Heart right ventricle (tissue), 16 donors: ENCODE results near the gene BPGM. TPM values are rescaled to one million over a fixed set of nuclear protein-coding genes. Genes with fewer than 3 reads are reported as not detected.

Source experiments
- ATAC-seq, 8 donors: fragments of 200-7000 bp; cut with Tn5 transposase; one replicate each; pipeline ENCODE4 v1.9.1; 2020; ENCODE audit warnings: mild to moderate bottlenecking in 8 of 8, moderate library complexity in 8 of 8, moderate number of reproducible peaks in 1 of 8
- DNase-seq, 2 donors: peaks; one replicate each; pipeline ENCODE4 v3.0.0-alpha.2; 2020
- H3K27ac ChIP-seq, 10 donors: fragments of 200-600 bp; sonication (generic) in 2 of 10; one replicate each; pipeline versions ENCODE4 v1.5.0 to v1.8.0; 2020 to 2022; ENCODE audit warnings: mild to moderate bottlenecking in 3 of 10
- H3K27me3 ChIP-seq, 7 donors: fragments of 200-600 bp; one replicate each; pipeline ENCODE4 v1.8.0; 2021 to 2022; ENCODE audit warnings: mild to moderate bottlenecking in 2 of 7
- H3K36me3 ChIP-seq, 9 donors: fragments of 200-600 bp; sonication (generic) in 1 of 9; one replicate each; pipeline versions ENCODE4 v1.5.0 to v1.8.0; 2020 to 2022; ENCODE audit warnings: mild to moderate bottlenecking in 2 of 9
- H3K4me1 ChIP-seq, 9 donors: fragments of 200-600 bp; sonication (generic) in 1 of 9; one replicate each; pipeline versions ENCODE4 v1.5.0 to v1.8.0; 2020 to 2022; ENCODE audit warnings: mild to moderate bottlenecking in 4 of 9
- H3K4me3 ChIP-seq, 10 donors: fragments of 200-600 bp; sonication (generic) in 2 of 10; one replicate each; pipeline versions ENCODE4 v1.5.0 to v1.8.0; 2020 to 2022; ENCODE audit warnings: mild to moderate bottlenecking in 7 of 10, moderate library complexity in 2 of 10
- H3K9me3 ChIP-seq, 11 donors: fragments of 200-600 bp in 10 of 11; sonication (generic) in 2 of 11; one replicate each; pipeline versions ENCODE4 v1.5.0 to v1.8.0; 2013 to 2022; ENCODE audit warnings: mild to moderate bottlenecking in 2 of 11, control low read depth in 1 of 11, moderate library complexity in 1 of 11
- CTCF ChIP-seq, 9 donors: fragments of 200-600 bp; sonication (generic) in 2 of 9; IDR thresholded peaks; one replicate each; pipeline versions ENCODE4 v1.5.0 to v1.8.0; 2021 to 2022; ENCODE audit warnings: antibody characterized with exemption in 9 of 9, mild to moderate bottlenecking in 5 of 9, moderate library complexity in 1 of 9
- WGBS, 2 donors: extraction: QIAGEN DNeasy Blood & Tissue Kit; methylation state at CpG; one replicate each; pipeline ENCODE4 v1.1.7; 2013; ENCODE audit warnings: inconsistent platforms in 1 of 2; 5-methylcytosine and 5-hydroxymethylcytosine counted together
- intact Hi-C, 10 donors: fragments of 100-400 bp; cut with DNase I; formaldehyde crosslinking; loops; one replicate each; pipeline versions ENCODE4 v1.11.1 to v1.14.2; 2022
- polyA plus RNA-seq, 2 donors: library from polyadenylated mRNA; stranded (reverse); fragments of 200-250 nt; gene quantifications; one replicate each; pipeline ENCODE4 v1.2.3, GENCODE V29; 2013
- total RNA-seq, 10 donors: library from RNA; stranded (reverse); fragmentation: NEBNext Ultra II Directional in 3 of 10; extraction: Animal tissue kit (Norgen Biotek cat#: 25700) in 3 of 10; gene quantifications; one replicate each; pipeline versions ENCODE4 v1.2.1 to v1.2.4, GENCODE V29; 2021 to 2023
- donor health status: Arrhythmogenic right ventricular cardiomyopathy.
- donor health status: ischemic (EF 13 %, LVEDD 7.1; RV severe dilation, severe dysfunction).
- donor health status: healthy with polysubstance abuse.
- donor health status: DM: no; HTN: yes; CAD: no.
- donor health status: DM: no; HTN: no; CAD: no.
- donor health status: ischemic (EF 25% LVEDD 6.9; RV normal size, moderate dysfunction).
- donor health status: ischemic (EF 25% LVEDD 5.7; RV mildly dilated, moderate dysfunction).
- donor health status: healthy.
- donor health status: DM: yes; HTN: yes; CAD: no.
- donor health status: Ischemic cardiomyopathy.
- donor health status: ischemic (EF 35%, LVEDD 5.7; RV mildly dilated, moderate dysfunction).
- donor health status: nonischemic (EF 11% LVEDD 7.7; RV severe dilation, severe dysfunction).
- donor health status: DM: yes; HTN: yes; CAD: no.
- donor health status: PGD.
- donor health status: ischemic (EF 29% LVEDD 5.4; RV normal size, mild dysfunction).
- donor health status: nonischemic (EF 23%, LVEDD 6.1; RV moderate dilation, normal function).

The BPGM gene
- total and polyA plus RNA-seq, 12 donors = 12.4 to 19.7 (median 14.9) TPM

DNA sequence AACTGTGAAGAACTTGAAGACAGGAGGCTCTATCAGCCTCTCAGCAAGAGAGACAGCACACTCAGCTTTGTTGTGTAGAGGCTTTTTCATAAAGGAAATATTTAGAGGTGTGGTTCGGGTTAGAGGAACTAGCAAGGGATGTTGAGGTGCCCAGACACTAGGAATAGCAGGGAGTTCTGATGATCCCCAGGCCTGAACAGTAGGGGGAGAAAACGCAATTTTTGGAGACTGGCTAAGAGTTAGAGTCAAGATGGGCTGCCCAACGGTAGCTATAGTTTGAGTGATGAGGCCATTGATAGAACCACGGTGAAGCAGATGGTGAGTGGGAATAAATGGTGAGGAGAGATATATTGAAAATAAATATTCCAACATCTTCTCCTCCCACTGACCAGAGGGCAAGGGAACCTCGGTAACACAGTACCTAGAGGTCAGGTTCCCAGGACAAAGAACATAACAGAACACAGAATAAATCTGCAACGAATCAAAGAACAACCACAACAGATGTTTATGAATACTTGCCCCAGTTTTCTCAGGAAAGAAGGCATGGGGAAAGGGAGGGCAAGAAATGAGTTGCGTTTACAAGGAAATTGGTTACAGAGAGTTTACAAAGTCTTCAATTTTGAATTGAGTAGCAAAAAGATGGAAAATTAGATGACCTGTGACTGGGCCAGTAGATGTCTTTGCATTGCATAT, 24.2 kb upstream of the BPGM start:
- Histone ChIP-seq H3K4me1 (peaks cover 0 to 23% (median 0%) of the 10 kb centered on the region in 9 donors), H3K9me3 (no peaks in the 10 kb centered on the region), H3K36me3 (no peaks in the 10 kb centered on the region), H3K27ac (no peak overlapping the region), H3K27me3 (peaks cover 0 to 41% (median 15%) of the 10 kb centered on the region in 7 donors), H3K4me3 (no peak overlapping the region)
- WGBS, 2 donors = 80 to 82% methylated on average over 7 of the region's 7 CpGs
- DNase-seq (no peak), ATAC-seq (no peak)
- no peak for TF ChIP-seq CTCF (IDR thresholded peaks at IDR 0.05)
- intact Hi-C loops = no loop called here

DNA sequence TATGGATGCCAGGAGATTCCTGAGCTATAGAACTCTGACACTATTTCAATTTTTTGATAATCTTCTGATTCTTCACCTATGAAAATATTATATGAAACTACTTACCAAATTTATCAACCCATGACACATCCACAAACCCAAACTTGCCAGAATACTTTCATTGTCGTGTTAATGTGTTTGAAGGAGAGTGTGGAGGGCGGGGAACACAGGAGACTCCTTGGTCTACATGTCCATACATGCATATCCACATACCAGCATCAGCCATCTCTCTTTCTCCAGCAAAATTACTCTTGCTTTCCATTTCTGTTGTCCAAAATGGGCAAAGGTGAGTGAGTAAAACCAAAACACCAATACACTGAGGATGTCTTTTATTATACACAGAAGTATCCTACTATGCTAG, 23.5 kb upstream of the BPGM start:
- WGBS, 2 donors = 70 to 78% methylated on average over 2 of the region's 2 CpGs
- no peaks in the 10 kb centered on the region for H3K36me3 ChIP-seq
- no peak overlapping the region for H3K27ac ChIP-seq
- H3K27me3 ChIP-seq = peaks cover 0 to 48% (median 22%) of the 10 kb centered on the region in 7 donors
- intact Hi-C loops = no loop called here
- TF ChIP-seq CTCF (IDR thresholded peaks at IDR 0.05) = no peak
- no peak for DNase-seq
- no peak overlapping the region for H3K4me3 ChIP-seq
- H3K4me1 ChIP-seq = peaks cover 0 to 23% (median 0%) of the 10 kb centered on the region in 9 donors
- H3K9me3 ChIP-seq = no peaks in the 10 kb centered on the region
- ATAC-seq = no peak

GRCh38 chr7:134625550-134625949, 21.1 kb upstream of the BPGM start:
- intact Hi-C loops = no loop called here
- no peak overlapping the region for H3K27ac ChIP-seq
- WGBS, 2 donors = 70 to 73% methylated on average over 3 of the region's 3 CpGs
- H3K9me3 ChIP-seq = no peaks in the 10 kb centered on the region
- H3K4me1 ChIP-seq = peaks cover 0 to 3% (median 0%) of the 10 kb centered on the region in 9 donors
- TF ChIP-seq CTCF (IDR thresholded peaks at IDR 0.05) = no peak
- H3K27me3 ChIP-seq = peaks cover 0 to 49% (median 23%) of the 10 kb centered on the region in 7 donors
- no peaks in the 10 kb centered on the region for H3K36me3 ChIP-seq
- H3K4me3 ChIP-seq = no peak overlapping the region
- ATAC-seq = no peak
- no peak for DNase-seq

- H3K4me1 ChIP-seq = no peaks in the 10 kb centered on the region
- peaks cover 0 to 49% (median 23%) of the 10 kb centered on the region in 7 donors for H3K27me3 ChIP-seq
- DNase-seq (no peak), ATAC-seq (no peak)
- TF ChIP-seq CTCF (IDR thresholded peaks at IDR 0.05) = no peak
- intact Hi-C loops = no loop called here
- 72 to 81% methylated on average over 2 of the region's 2 CpGs for WGBS, 2 donors
- no peaks in the 10 kb centered on the region for H3K9me3 ChIP-seq
- H3K4me3 ChIP-seq = no peak overlapping the region
- no peak overlapping the region for H3K27ac ChIP-seq
- H3K36me3 ChIP-seq = no peaks in the 10 kb centered on the region
Measured at GRCh38 chr7:134627109-134627774, 19.4 kb upstream of the BPGM start.
